NCI-H82 treated with DMSO at 0.1 percent for 48 hours (cell line): ENCODE results near the gene PTPN7.
"Not testable (repeated sequence)": the region's sequence is repeated elsewhere in the genome, so short reads cannot be mapped to it uniquely, and the experiment has no call there.

Experiments
- DNase-seq: peaks from one replicate; lab custom pipeline; 2025; ENCODE audit not compliant: unreplicated experiment; lab: John Stamatoyannopoulos, UW

The PTPN7 gene

DNA sequence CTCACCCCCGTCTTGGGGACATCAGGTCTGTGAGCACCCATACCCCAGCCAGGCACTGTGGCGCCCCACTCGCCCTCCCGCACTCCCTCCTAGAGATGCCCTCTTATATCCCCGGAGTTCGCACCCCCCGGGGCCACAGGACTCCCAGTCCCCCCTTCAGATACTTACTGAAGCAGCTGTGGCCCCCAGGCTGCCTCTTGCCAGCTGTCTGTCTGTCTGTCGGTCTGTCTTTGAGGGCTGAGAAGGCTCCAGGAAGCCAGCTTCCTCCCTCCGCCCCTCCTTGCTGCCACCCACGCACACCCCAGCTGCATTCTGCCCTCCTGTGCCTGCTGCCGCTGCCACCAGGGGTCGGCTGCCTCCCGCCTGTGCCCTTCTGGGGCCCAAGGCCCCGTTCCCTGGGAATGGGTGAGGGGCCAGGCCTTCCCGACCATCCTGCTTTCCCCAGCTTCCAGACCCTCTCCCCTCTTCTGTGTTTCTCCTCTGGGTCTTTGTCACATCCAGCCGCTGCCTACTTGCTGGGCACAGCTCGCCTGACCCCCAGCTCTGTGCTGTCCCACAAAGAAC lies at the start of gene PTPN7:
TSS of gene PTPN7 (minus strand) at position 226 of the 564 bp plus-strand sequence. CDS start 1,200 bp downstream, outside the sequence.
- no peak for DNase-seq

GRCh38 chr1:202208351-202208857 lies 48.0 kb upstream of the PTPN7 start:
- DNase-seq, result no peak

GRCh38 chr1:202207292-202207691 lies 46.9 kb upstream of the PTPN7 start:
- no peak for DNase-seq

DNA sequence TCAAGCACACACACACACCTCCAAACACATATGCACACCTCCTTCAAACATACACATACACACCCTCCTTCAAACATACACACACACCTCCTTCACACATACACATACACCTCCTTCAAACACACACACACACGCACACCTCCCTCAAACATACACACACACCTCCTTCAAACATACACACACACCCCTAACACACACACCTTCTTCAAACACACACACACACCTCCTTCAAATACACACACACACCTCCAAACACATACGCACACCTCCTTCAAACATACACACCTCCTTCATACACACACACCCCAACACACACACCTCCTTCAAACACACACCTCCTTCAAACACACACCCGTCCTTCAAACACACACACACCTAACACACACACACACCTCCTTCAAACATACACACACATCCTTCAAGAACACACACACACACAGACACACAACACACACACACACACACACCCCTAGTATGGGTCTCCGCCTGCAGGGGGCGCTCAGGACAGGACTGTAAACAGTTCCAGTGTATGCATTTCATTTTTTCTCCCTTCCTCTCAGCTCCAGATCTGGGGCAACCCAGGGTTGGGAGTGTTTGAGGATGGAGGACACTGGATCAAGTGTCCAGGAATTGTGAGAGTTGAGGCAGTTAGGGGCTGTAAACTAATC lies 45.3 kb upstream of the PTPN7 start:
- no peak for DNase-seq

- no peak for DNase-seq
These were observed 43.7 kb upstream of the PTPN7 start for GRCh38 chr1:202204065-202204464.

- no peak for DNase-seq
These were observed 43.0 kb upstream of the PTPN7 start for GRCh38 chr1:202203238-202204039.

DNA sequence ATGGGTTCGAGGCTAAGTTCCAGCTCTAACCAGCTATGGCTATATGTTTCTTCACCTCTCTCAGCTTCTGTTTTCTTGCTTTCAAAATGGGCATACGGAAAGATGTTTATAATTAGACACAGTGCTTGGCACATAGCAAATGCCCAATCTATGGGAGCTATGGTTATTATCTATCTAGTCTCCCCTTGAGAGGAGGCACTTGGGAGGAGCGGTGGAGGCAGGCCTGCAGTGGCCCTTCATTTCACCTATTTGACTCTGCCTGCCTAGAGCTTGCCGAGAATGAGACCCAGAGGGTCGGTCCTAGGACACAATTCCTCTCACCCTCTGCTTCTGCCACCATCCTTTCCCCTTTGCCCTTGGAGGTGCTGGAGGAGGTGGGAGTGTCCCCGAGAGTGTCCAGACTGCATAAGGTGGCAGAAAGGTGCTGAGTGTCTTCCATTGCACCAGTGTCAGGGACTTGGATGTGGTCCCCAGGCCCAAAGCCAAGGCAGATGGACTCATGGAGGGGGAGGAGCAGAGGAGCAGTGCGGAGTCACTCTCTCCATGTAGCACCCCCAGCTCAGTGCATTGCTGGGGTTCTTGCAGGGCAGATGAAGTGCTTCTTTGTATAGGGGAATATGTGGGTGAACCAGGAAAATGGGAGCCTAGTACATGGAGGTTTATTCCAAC lies 42.2 kb upstream of the PTPN7 start:
- no peak for DNase-seq

DNA sequence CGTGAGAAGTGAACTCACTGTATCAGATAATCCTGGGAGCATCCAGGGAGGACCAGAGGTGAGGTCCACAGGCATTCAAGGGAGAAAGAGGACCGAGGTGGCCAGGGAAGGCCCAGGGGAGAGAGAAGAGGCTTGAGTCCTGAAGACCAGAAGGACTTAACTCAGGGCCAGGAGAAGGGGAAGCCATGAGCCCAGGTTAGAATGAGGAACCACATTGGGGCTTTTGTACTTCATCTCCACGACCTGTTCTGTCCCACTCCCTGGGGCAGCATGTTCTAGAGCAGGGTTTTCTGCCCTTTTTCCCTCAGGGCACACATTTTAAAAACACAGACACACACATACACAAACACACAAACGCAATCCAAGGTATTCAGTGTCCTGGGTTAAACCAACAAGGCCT lies 41.6 kb upstream of the PTPN7 start:
- no peak for DNase-seq

DNA sequence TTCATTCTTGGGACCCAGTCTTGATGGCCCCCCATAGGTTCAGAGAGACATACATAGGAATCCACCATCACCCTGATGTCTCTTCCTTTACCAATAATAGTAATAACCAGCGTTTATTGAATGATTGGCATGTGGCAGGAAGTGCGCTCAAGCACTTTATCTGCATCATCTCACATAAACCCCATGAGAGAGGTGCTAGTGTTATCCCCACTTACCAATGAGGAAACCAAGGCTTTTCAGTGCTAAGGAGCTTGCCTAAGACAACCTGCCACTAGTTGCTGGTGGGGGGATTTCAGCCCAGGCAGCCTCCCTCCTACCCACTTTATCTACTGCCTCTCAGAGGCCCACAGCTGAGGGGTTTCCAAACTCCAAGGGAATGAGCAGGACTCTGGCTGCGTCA lies 40.9 kb upstream of the PTPN7 start:
- no peak for DNase-seq

GRCh38 chr1:202200669-202201068 lies 40.3 kb upstream of the PTPN7 start:
- DNase-seq, result no peak

- no peak for DNase-seq
These were observed 39.7 kb upstream of the PTPN7 start for GRCh38 chr1:202200112-202200548.

DNA sequence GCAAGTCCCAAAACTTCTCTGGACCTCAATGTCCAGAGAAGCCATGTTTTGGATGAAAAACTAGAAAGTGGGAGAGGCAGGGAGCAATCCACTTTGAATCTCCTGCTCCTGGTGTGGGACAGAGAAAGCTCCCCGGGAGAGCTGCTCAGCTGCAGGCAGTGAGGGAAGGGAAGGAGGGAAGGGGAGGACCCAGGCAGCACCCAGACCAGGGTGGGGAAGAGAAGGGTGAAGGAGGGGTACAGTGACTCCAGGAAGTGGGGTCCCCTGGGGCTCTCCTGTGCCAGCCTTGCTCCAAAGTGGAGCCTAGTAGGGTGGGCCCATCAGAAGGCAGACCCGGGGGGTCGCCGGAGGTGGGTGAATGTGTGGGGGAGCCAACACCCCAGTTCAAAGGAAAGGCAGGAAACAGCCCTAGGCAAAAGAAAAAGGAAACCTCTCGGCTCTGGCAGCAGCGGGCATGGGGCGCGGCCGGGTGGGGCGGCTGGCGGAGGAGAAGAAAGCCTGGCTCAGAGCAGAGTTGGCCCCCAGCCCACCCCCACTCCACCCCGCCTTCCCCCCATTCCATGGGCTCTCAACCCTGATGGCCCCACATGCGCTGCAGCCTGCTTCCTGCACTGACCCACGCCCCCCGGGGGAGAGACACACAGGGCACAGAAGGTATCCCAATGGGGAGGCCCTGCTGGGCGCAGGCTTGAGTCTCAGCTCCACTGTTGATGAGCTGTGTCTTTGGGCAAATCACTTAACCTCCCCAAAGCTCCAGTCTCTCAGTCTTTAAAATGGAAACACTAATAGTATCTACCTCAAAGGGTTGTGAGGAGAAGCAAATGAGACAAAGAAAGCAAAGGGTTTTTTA lies 38.9 kb upstream of the PTPN7 start:
- no peak for DNase-seq

DNA sequence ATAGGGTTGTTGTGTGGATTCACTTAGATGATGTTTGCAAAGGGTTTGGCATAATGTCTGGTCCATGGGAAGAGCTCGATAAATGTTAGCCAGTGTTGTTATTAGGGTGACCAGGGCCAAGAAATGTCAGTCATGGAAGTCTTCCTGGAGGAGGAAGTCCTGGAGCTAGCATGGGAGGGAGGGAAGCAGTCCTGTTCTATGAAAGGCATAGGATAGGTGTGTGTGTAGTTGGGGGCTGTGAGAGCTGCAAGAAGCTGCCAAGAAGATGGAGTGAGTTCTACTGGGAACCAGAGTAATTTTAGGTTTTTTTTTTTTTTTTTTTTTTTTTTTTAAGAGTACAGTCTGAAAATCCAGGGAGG lies 37.9 kb upstream of the PTPN7 start:
- DNase-seq, result no peak

- no peak for DNase-seq
These were observed 37.4 kb upstream of the PTPN7 start for GRCh38 chr1:202197653-202198365.

DNA sequence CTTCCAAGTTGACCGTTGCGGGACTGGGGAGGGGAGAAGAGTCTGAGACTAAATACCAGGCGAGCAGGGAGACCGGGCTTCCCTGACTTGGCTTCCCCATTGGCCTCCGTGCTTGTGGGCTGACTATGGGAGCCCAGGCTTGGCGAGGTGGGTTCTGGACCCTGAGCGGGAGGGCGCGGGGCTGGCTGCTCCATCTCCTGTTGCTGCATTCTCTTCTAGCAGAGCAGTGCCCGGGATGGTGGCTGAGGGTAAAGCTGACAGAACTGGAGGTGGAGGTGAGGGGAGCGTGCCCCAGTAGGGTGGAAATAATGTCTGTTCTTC lies 33.9 kb upstream of the PTPN7 start:
- no peak for DNase-seq

GRCh38 chr1:202193614-202194327 lies 33.4 kb upstream of the PTPN7 start, which contains the start of gene LGR6:
TSS of gene LGR6 (plus strand) at chr1:202193799. CDS start at chr1:202193990, 191 bp downstream.
- no peak for DNase-seq

GRCh38 chr1:202192770-202193613 lies 32.6 kb upstream of the PTPN7 start:
- DNase-seq, result no peak

DNA sequence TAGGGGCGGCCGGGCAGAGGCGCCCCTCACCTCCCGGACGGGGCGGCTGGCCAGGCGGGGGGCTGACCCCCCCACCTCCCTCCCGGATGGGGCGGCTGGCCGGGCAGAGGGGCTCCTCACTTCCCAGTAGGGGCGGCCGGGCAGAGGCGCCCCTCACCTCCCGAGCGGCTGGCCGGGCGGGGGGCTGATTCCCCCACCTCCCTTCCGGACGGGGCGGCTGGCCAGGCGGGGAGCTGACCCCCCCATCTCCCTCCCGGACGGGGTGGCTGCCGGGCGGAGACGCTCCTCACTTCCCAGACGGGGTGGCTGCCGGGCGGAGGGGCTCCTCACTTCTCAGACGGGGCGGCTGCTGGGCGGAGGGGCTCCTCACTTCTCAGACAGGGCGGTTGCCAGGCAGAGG lies 31.0 kb upstream of the PTPN7 start:
- DNase-seq, result not testable (repeated sequence)
